Jurkat, Clone E6-1 (cell line): Measurements from ENCODE around the gene FOLR3.
"Not testable (repeated sequence)": the region's sequence is repeated elsewhere in the genome, so short reads cannot be mapped to it uniquely, and the experiment has no call there.

Experiments
- DNase-seq: peaks from one replicate; pipeline ENCODE4 v3.0.0-alpha.2; 2011; ENCODE audit warnings: low read depth, low spot score
- H3K4me3 ChIP-seq: 2 replicates; pipeline ENCODE4 v1.5.1; 2011; ENCODE audit warnings: mild to moderate bottlenecking, low read length, control low read depth, moderate library complexity

The FOLR3 gene

GRCh38 chr11:72154816-72155215 lies 19.3 kb downstream of the FOLR3 start:
- DNase-seq = no peak
- H3K4me3 ChIP-seq = no peak overlapping the region

- DNase-seq = no peak
- H3K4me3 ChIP-seq = no peak overlapping the region
Measured at GRCh38 chr11:72155751-72156150, 20.2 kb downstream of the FOLR3 start.

- DNase-seq = no peak
Measured at GRCh38 chr11:72157131-72157530, 21.6 kb downstream of the FOLR3 start.

GRCh38 chr11:72160319-72160718 lies 24.8 kb downstream of the FOLR3 start:
- no peak overlapping the region for H3K4me3 ChIP-seq
- no peak for DNase-seq

More at GRCh38 chr11:72157131-72157530, 21.6 kb downstream of the FOLR3 start:
- H3K4me3 ChIP-seq = no peak overlapping the region

- no peak for DNase-seq
- H3K4me3 ChIP-seq = no peak overlapping the region
Measured at GRCh38 chr11:72162891-72163492, 27.5 kb downstream of the FOLR3 start.

GRCh38 chr11:72164187-72164586 lies 28.7 kb downstream of the FOLR3 start:
- not testable (repeated sequence) for H3K4me3 ChIP-seq, DNase-seq

GRCh38 chr11:72169046-72169555 lies 33.6 kb downstream of the FOLR3 start:
- H3K4me3 ChIP-seq, DNase-seq: not testable (repeated sequence)

GRCh38 chr11:72169754-72170153 lies 34.2 kb downstream of the FOLR3 start:
- not testable (repeated sequence) for DNase-seq, H3K4me3 ChIP-seq

- not testable (repeated sequence) for H3K4me3 ChIP-seq, DNase-seq
Measured at GRCh38 chr11:72172043-72172442, 36.5 kb downstream of the FOLR3 start.

- H3K4me3 ChIP-seq = no peak overlapping the region
- no peak for DNase-seq
Measured at GRCh38 chr11:72173291-72173690, 37.8 kb downstream of the FOLR3 start.

GRCh38 chr11:72174302-72175070 lies 39.0 kb downstream of the FOLR3 start:
- no peak overlapping the region for H3K4me3 ChIP-seq

GRCh38 chr11:72177656-72178055 lies 42.1 kb downstream of the FOLR3 start:
- H3K4me3 ChIP-seq = no peak overlapping the region

More at GRCh38 chr11:72174302-72175070, 39.0 kb downstream of the FOLR3 start:
- DNase-seq = no peak

GRCh38 chr11:72179049-72179803 lies 43.7 kb downstream of the FOLR3 start:
- no peak for DNase-seq

More at GRCh38 chr11:72177656-72178055, 42.1 kb downstream of the FOLR3 start:
- DNase-seq = no peak

GRCh38 chr11:72179804-72180396 lies 44.4 kb downstream of the FOLR3 start:
- no peak overlapping the region for H3K4me3 ChIP-seq
- DNase-seq = no peak

More at GRCh38 chr11:72179049-72179803, 43.7 kb downstream of the FOLR3 start:
- no peak overlapping the region for H3K4me3 ChIP-seq

- DNase-seq, H3K4me3 ChIP-seq: not testable (repeated sequence)
Measured at GRCh38 chr11:72180892-72181552, 45.5 kb downstream of the FOLR3 start.

- not testable (repeated sequence) for DNase-seq, H3K4me3 ChIP-seq
Measured at GRCh38 chr11:72181553-72181958, 46.0 kb downstream of the FOLR3 start.

GRCh38 chr11:72188267-72188666 lies 52.7 kb downstream of the FOLR3 start:
- no peak overlapping the region for H3K4me3 ChIP-seq

More at GRCh38 chr11:72188267-72188666, 52.7 kb downstream of the FOLR3 start:
- DNase-seq = no peak
